ENCODE measurements around the gene TMEM207.

The TMEM207 gene

DNA sequence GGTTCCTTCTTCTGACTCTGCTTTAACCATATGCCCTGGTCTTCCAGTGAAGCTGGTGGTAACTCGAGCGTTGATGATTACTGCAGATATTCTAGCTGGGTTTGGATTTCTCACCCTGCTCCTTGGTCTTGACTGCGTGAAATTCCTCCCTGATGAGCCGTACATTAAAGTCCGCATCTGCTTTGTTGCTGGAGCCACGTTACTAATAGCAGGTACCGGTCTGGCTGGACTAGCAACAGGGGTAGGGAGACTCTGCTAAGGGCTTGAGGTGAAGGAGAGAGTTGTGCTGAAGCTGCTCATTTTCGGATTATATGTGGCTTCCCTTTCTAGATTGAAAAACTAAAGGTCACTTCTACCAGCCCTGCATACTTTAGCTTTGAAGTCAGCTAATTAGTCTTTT, 45.0 kb downstream of the TMEM207 start:
- no peaks in the 10 kb centered on the region for H3K27me3 ChIP-seq
- no peak for DNase-seq
- no peaks in the 10 kb centered on the region for H3K36me3 ChIP-seq
- H3K4me1 ChIP-seq, result no peaks in the 10 kb centered on the region
- TF ChIP-seq, protein P1, sequence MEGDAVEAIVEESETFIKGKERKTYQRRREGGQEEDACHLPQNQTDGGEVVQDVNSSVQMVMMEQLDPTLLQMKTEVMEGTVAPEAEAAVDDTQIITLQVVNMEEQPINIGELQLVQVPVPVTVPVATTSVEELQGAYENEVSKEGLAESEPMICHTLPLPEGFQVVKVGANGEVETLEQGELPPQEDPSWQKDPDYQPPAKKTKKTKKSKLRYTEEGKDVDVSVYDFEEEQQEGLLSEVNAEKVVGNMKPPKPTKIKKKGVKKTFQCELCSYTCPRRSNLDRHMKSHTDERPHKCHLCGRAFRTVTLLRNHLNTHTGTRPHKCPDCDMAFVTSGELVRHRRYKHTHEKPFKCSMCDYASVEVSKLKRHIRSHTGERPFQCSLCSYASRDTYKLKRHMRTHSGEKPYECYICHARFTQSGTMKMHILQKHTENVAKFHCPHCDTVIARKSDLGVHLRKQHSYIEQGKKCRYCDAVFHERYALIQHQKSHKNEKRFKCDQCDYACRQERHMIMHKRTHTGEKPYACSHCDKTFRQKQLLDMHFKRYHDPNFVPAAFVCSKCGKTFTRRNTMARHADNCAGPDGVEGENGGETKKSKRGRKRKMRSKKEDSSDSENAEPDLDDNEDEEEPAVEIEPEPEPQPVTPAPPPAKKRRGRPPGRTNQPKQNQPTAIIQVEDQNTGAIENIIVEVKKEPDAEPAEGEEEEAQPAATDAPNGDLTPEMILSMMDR (IDR thresholded peaks at IDR 0.05; ENCODE audit: low read depth, low read length), result no peak
- H3K9me3 ChIP-seq, result no peaks in the 10 kb centered on the region
- H3K4me3 ChIP-seq (ENCODE audit: low read depth, low read length), result no peak overlapping the region

DNA sequence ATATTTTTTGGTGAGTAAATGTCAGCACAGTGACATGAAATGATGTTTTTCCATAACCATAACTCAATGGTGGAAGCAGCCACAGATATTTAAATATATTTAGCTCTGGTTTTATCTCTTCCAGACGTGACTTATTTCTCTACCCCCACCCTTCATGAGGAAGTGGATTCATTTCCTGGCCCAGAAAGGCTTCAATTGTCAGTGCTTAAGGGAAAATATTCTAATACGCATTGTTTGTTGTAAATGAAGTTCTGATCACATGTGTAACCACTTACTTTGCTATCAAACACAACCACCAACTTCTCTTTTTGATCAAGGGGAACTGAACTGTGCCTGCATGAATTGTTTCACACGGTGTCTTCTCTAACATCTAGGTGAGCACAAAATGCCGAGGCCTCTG, 47.7 kb downstream of the TMEM207 start:
- TF ChIP-seq, protein P1 (IDR thresholded peaks at IDR 0.05; ENCODE audit: low read depth, low read length), result no peak
- no peaks in the 10 kb centered on the region for H3K36me3 ChIP-seq

DNA sequence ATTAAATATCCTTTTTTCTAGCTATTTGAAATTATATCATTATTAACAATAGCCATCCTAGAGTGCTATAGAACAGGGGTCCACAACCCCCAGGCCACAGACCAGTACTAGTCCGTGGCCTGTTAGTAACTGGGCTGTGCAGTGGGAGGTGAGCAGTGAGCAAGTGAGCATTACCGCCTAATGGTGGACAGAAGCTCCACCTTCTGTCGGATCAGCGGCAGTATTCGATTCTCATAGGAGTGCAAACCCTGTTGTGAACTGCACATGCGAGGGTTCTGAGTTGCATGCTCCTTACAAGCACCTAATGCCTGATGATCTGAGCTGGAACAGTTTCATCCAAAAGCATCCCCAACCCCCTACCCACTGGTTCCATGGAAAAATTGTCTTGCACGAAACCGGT, 50.0 kb downstream of the TMEM207 start:
- Histone ChIP-seq H3K27me3 (no peaks in the 10 kb centered on the region), H3K4me3 (ENCODE audit: low read depth, low read length) (no peak overlapping the region), H3K4me1 (no peaks in the 10 kb centered on the region), H3K9me3 (no peaks in the 10 kb centered on the region), H3K36me3 (no peaks in the 10 kb centered on the region)
- DNase-seq, result no peak
- TF ChIP-seq, protein P1 (IDR thresholded peaks at IDR 0.05; ENCODE audit: low read depth, low read length), result no peak

More for the DNA sequence above, 47.7 kb downstream of the TMEM207 start:
- Histone ChIP-seq H3K9me3 (no peaks in the 10 kb centered on the region), H3K4me3 (ENCODE audit: low read depth, low read length) (no peak overlapping the region), H3K4me1 (no peaks in the 10 kb centered on the region), H3K27me3 (no peaks in the 10 kb centered on the region)
- no peak for DNase-seq

DNA sequence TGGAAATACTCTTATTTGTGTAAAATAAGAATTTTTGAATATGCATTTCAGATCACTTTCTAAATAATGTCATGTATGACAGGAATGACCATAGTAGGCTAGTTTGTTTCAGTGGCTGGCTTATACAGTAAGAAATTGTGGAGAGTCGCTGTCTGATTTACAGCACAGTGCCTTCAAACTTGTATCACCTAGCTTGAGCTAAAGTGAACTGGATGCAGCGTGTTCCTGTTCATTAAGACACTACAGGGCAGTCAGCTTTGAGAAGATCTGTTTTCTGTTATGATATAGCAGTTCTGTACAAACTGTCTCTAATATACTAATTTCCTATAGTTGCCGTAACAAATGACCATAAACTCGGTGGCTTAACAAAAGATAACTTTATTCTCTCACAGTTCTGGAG, 51.8 kb downstream of the TMEM207 start:
- DNase-seq, result no peak
- Histone ChIP-seq H3K9me3 (no peaks in the 10 kb centered on the region), H3K4me1 (no peaks in the 10 kb centered on the region), H3K4me3 (ENCODE audit: low read depth, low read length) (no peak overlapping the region), H3K27me3 (no peaks in the 10 kb centered on the region), H3K36me3 (no peaks in the 10 kb centered on the region)
- TF ChIP-seq, protein P1 (IDR thresholded peaks at IDR 0.05; ENCODE audit: low read depth, low read length), result no peak

DNA sequence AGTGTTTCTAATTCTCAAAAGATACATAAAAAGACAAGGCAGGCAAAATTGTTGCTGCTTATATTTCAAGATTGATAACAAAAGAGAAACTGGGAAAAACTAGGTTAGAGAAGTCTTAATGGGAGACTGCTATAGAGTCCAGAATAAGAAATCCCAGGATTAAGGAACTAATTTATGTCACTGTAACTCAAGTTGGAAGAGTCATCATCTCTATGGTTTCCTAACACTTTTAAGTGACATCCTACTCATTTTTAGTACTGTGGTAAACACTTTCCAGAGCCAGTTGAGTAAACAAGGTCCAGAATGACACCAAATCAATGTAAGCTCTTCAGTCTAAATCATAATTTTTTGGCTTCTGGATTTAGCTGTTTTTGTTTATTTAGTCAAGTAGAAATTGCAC, 53.7 kb downstream of the TMEM207 start:
- no peak overlapping the region for H3K4me3 ChIP-seq (ENCODE audit: low read depth, low read length)
- TF ChIP-seq, protein P1 (IDR thresholded peaks at IDR 0.05; ENCODE audit: low read depth, low read length), result no peak
- H3K4me1 ChIP-seq, result no peaks in the 10 kb centered on the region
- no peak for DNase-seq
- no peaks in the 10 kb centered on the region for H3K36me3 ChIP-seq
- H3K27me3 ChIP-seq, result no peaks in the 10 kb centered on the region
- H3K9me3 ChIP-seq, result no peaks in the 10 kb centered on the region

DNA sequence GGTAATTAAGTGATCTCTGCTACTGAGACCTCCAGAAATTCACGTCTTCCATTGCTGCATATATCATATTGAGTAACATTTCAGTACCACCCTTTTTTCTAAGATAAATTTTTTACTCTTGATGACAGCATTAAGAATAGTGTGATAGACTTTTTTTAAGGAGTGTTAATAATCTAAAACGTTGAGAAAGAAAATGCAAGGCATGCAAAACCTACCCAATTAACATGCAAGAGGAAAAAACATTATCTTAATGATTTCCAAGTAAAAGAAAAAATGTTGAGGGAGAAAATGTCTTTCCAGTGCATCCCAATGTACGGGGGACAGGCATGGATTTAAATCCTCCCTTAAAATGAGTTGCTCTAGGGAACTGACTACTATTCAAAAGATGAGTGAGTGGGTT, 61.0 kb downstream of the TMEM207 start:
- no peak overlapping the region for H3K4me3 ChIP-seq (ENCODE audit: low read depth, low read length)
- H3K27me3 ChIP-seq, result no peaks in the 10 kb centered on the region
- DNase-seq, result no peak
- TF ChIP-seq, protein P1 (IDR thresholded peaks at IDR 0.05; ENCODE audit: low read depth, low read length), result no peak
- no peaks in the 10 kb centered on the region for H3K4me1 ChIP-seq
- no peaks in the 10 kb centered on the region for H3K9me3 ChIP-seq
- no peaks in the 10 kb centered on the region for H3K36me3 ChIP-seq

All from BE2C (cell line).